HCT116 (cell line): Measurements from ENCODE around the gene LIN7A. TPM values are rescaled to one million over a fixed set of nuclear protein-coding genes. Genes with fewer than 3 reads are reported as not detected.

ENCODE experiments used
- ATAC-seq: fragments of 200-7000 bp; cut with Tn5 transposase; 2 replicates; pipeline ENCODE4 v1.9.1; 2020; ENCODE audit warnings: mild to moderate bottlenecking, moderate library complexity
- BruUV-seq: library from RNA; stranded (reverse); fragments of 400-500 nt; replicated peaks from 2 replicates; lab custom pipeline; 2021; lab: Mats Ljungman, UMichigan
- CTCF ChIA-PET: fragments of 300-600 bp; sonication (Branson Sonifier 250); formaldehyde crosslinking; loops from one replicate; lab custom pipeline; 2021; ENCODE audit warnings: antibody characterized with exemption; lab: Charles Lee
- POLR2A ChIA-PET: fragments of 300-600, 350-600 bp; sonication (Branson Sonifier 250); formaldehyde crosslinking; loops from one replicate; lab custom pipeline; 2021; ENCODE audit warnings: antibody characterized with exemption; lab: Charles Lee
- RAD21 ChIA-PET, 2 experiments: fragments of 300-600 bp; sonication (Branson Sonifier 250); formaldehyde crosslinking; loops; one replicate each; lab custom pipeline; 2023; ENCODE audit warnings: low total read pairs in 2 of 2; ENCODE audit not compliant: uncharacterized antibody in 2 of 2, unreplicated experiment in 2 of 2, low non-redundant PET in 1 of 2; lab: Charles Lee
- DNase-seq: peaks from one replicate; pipeline ENCODE4 v3.0.0-alpha.2; 2010; ENCODE audit warnings: low read depth, low spot score
- H2AFZ ChIP-seq: fragments of 200-600 bp; shearing (Covaris generic), sonication (generic); 2 replicates; pipeline ENCODE4 v1.6.1; 2017; ENCODE audit warnings: low read depth, mixed run types, mixed read lengths, antibody characterized with exemption, low read length; ENCODE audit not compliant: poor library complexity, severe bottlenecking
- H3K27ac ChIP-seq: 2 replicates; pipeline ENCODE4 v1.5.1; 2012; ENCODE audit warnings: low read depth, low read length
- H3K27me3 ChIP-seq: fragments of 200-600 bp; sonication (generic); 2 replicates; pipeline ENCODE4 v1.6.1; 2016; ENCODE audit warnings: mixed run types, low read length, mixed read lengths; ENCODE audit not compliant: insufficient read depth
- H3K36me3 ChIP-seq, 2 experiments: fragments of 200-500 bp in 1 of 2; fragments of 200-600 bp in 1 of 2; sonication (Bioruptor generic) in 1 of 2; sonication (generic) in 1 of 2; 2 replicates each; pipeline versions ENCODE4 v1.5.1 to v1.6.1; 2014 to 2016; ENCODE audit warnings: low read length in 2 of 2, inconsistent platforms in 1 of 2, mixed read lengths in 1 of 2, mixed run types in 1 of 2; ENCODE audit not compliant: insufficient read depth in 2 of 2, control insufficient read depth in 1 of 2
- H3K4me1 ChIP-seq, 2 experiments: fragments of 200-600 bp in 1 of 2; sonication (generic) in 1 of 2; 2 replicates each; pipeline versions ENCODE4 v1.5.1 to v1.6.1; 2012 to 2017; ENCODE audit warnings: low read length in 2 of 2, inconsistent platforms in 1 of 2, mild to moderate bottlenecking in 1 of 2, mixed read lengths in 1 of 2, mixed run types in 1 of 2, moderate library complexity in 1 of 2; ENCODE audit not compliant: insufficient read depth in 2 of 2, control insufficient read depth in 1 of 2
- H3K4me2 ChIP-seq: fragments of 200-600 bp; sonication (generic); 2 replicates; pipeline ENCODE4 v1.6.1; 2017; ENCODE audit warnings: mixed run types, low read length, mixed read lengths
- H3K4me3 ChIP-seq, 2 experiments: fragments of 200-600 bp in 1 of 2; sonication (generic) in 1 of 2; replicated peaks in 1 of 2; 2 replicates each; pipeline ENCODE4 v1.5.1; 2011 to 2016; ENCODE audit warnings: low read length in 2 of 2, control low read depth in 1 of 2, low read depth in 1 of 2, mild to moderate bottlenecking in 1 of 2, mixed read lengths in 1 of 2, mixed run types in 1 of 2
- H3K79me2 ChIP-seq: fragments of 200-600 bp; sonication (generic); 2 replicates; pipeline ENCODE4 v1.6.1; 2017; ENCODE audit warnings: mild to moderate bottlenecking, mixed run types, low read length, moderate library complexity, mixed read lengths; ENCODE audit not compliant: insufficient read depth
- H3K9ac ChIP-seq: fragments of 200-600 bp; sonication (generic); 2 replicates; pipeline ENCODE4 v1.6.1; 2016; ENCODE audit warnings: low read length, mixed read lengths
- H3K9me2 ChIP-seq: fragments of 200-600 bp; sonication (generic), shearing (Covaris generic); 2 replicates; pipeline ENCODE4 v1.6.1; 2017; ENCODE audit warnings: mixed run types, mild to moderate bottlenecking, moderate library complexity; ENCODE audit not compliant: insufficient read depth
- H3K9me3 ChIP-seq, 2 experiments: fragments of 200-500 bp in 1 of 2; fragments of 200-600 bp in 1 of 2; sonication (Bioruptor generic) in 1 of 2; sonication (generic) in 1 of 2; 2 replicates each; pipeline ENCODE4 v1.6.1; 2014 to 2017; ENCODE audit warnings: low read length in 2 of 2, mixed read lengths in 2 of 2, inconsistent platforms in 1 of 2, low read depth in 1 of 2, mild to moderate bottlenecking in 1 of 2, mixed run types in 1 of 2, moderate library complexity in 1 of 2; ENCODE audit not compliant: control insufficient read depth in 1 of 2, insufficient read depth in 1 of 2
- H4K20me1 ChIP-seq: fragments of 200-600 bp; sonication (generic), shearing (Covaris generic); 2 replicates; pipeline ENCODE4 v1.6.1; 2017; ENCODE audit warnings: mixed run types, mild to moderate bottlenecking, moderate library complexity; ENCODE audit not compliant: insufficient read depth
- CBX3 ChIP-seq: IDR thresholded peaks from 2 replicates; pipeline ENCODE4 v1.6.1; 2012; ENCODE audit warnings: low read depth
- EGR1 ChIP-seq: IDR thresholded peaks from 2 replicates; pipeline ENCODE4 v1.6.1; 2012; ENCODE audit warnings: low read depth
- EZH2 ChIP-seq: fragments of 200-600 bp; sonication (generic); IDR thresholded peaks from 2 replicates; pipeline ENCODE4 v1.6.1; 2017; ENCODE audit warnings: antibody characterized with exemption, mixed run types
- EZH2phosphoT487 ChIP-seq: fragments of 200-600 bp; IDR thresholded peaks from 2 replicates; pipeline ENCODE4 v1.6.1; 2018; ENCODE audit warnings: antibody characterized with exemption, borderline replicate concordance
- FOSL1 ChIP-seq: IDR thresholded peaks from 2 replicates; pipeline ENCODE4 v1.6.1; 2012; ENCODE audit warnings: low read depth
- JUND ChIP-seq: IDR thresholded peaks from 2 replicates; pipeline ENCODE4 v1.6.1; 2012
- MAX ChIP-seq: IDR thresholded peaks from 2 replicates; pipeline ENCODE4 v1.6.1; 2012
- POLR2AphosphoS5 ChIP-seq: IDR thresholded peaks from 2 replicates; pipeline ENCODE4 v1.6.1; 2011; ENCODE audit warnings: mild to moderate bottlenecking, low read depth, low read length, moderate library complexity
- SRF ChIP-seq: IDR thresholded peaks from 2 replicates; pipeline ENCODE4 v1.6.1; 2012; ENCODE audit warnings: low read depth
- TCF7L2 ChIP-seq: IDR thresholded peaks from 2 replicates; pipeline ENCODE4 v1.7.0; 2011; ENCODE audit warnings: borderline replicate concordance, inconsistent platforms; ENCODE audit not compliant: insufficient read depth, insufficient read length; ENCODE audit errors: extremely low read depth
- YY1 ChIP-seq: IDR thresholded peaks from 2 replicates; pipeline ENCODE4 v1.6.1; 2011; ENCODE audit warnings: low read length, low read depth, moderate library complexity, mild to moderate bottlenecking; ENCODE audit not compliant: insufficient replicate concordance; ENCODE audit errors: extremely low read depth
- ZNF274 ChIP-seq: fragments of 200-500 bp; sonication (Bioruptor generic); IDR thresholded peaks from 2 replicates; pipeline ENCODE4 v1.6.1; 2014; ENCODE audit warnings: mild to moderate bottlenecking, low read depth, low read length, inconsistent platforms
- intact Hi-C: fragments of 100-400 bp; cut with micrococcal nuclease; formaldehyde crosslinking; loops from 2 replicates; pipeline ENCODE4 v1.10.0; 2022
- total RNA-seq: library from RNA; stranded (reverse); gene quantifications from one replicate; pipeline ENCODE4 v1.2.1, GENCODE V29; 2021; ENCODE audit not compliant: unreplicated experiment
- TF ChIP-seq, protein P1 (sequence below): IDR thresholded peaks from 2 replicates; pipeline ENCODE4 v1.6.1; 2012

LIN7A gene
- total RNA-seq, 1 experiment from 2014 or later: 1.5 TPM

DNA sequence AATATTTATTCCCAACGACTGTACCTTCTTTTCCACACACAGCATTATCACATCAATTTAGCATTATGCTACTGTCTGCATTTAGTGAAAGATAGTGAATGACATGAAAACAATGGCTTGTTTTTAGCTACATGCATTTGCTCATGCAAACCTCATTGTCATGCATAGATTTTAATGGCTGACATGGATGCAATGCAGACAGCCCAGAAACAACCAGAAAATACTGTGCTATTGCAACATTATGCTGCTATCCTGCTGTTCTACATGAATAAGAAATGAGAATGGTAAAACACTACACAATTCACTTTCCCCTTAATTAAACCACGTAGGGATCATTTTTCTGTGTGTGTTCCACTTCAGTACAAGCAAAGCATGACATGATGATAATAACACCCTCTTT lies 90.8 kb downstream of the LIN7A start:
- intact Hi-C loops: no loop called here
- H3K9ac ChIP-seq: no peak overlapping the region
- ChIA-PET RAD21 (no interaction called here), POLR2A (no interaction called here), CTCF (interaction anchor here (1.1 kb wide), 1 partner anchor 411 kb away, joined by 3 read pairs; no protein-coding TSS in a partner anchor)
- no peaks in the 10 kb centered on the region for H3K9me2 ChIP-seq
- H3K27ac ChIP-seq: no peak overlapping the region
- no peak overlapping the region for H2AFZ ChIP-seq
- BruUV-seq: no TSS peak
- H3K4me3 ChIP-seq: no peak overlapping the region
- ATAC-seq: no peak
- H4K20me1 ChIP-seq: no peaks in the 10 kb centered on the region
- no peaks in the 10 kb centered on the region for H3K79me2 ChIP-seq
- no peak for DNase-seq
- TF ChIP-seq POLR2AphosphoS5 (no peak), YY1 (no peak), SRF (no peak), EZH2phosphoT487 (no peak), CBX3 (no peak), EGR1 (no peak), TCF7L2 (no peak), JUND (no peak), ZNF274 (no peak), EZH2 (no peak), MAX (no peak), FOSL1 (no peak)
- TF ChIP-seq, protein P1, sequence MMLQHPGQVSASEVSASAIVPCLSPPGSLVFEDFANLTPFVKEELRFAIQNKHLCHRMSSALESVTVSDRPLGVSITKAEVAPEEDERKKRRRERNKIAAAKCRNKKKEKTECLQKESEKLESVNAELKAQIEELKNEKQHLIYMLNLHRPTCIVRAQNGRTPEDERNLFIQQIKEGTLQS: no peak
- H3K36me3 ChIP-seq: no peaks in the 10 kb centered on the region
- no peaks in the 10 kb centered on the region for H3K4me1 ChIP-seq
- no peak overlapping the region for H3K4me2 ChIP-seq
- H3K27me3 ChIP-seq: peaks cover 14% of the 10 kb centered on the region; the same call in 1 of the 2 replicates
- no peaks in the 10 kb centered on the region for H3K9me3 ChIP-seq
